Heart right ventricle (tissue), 16 donors: ENCODE data around the gene UGT2B17. TPM values are rescaled to one million over a fixed set of nuclear protein-coding genes. Genes with fewer than 3 reads are reported as not detected.

ENCODE experiments used
- ATAC-seq, 8 donors: fragments of 200-7000 bp; cut with Tn5 transposase; one replicate each; pipeline ENCODE4 v1.9.1; 2020; ENCODE audit warnings: mild to moderate bottlenecking in 8 of 8, moderate library complexity in 8 of 8, moderate number of reproducible peaks in 1 of 8
- DNase-seq, 2 donors: peaks; one replicate each; pipeline ENCODE4 v3.0.0-alpha.2; 2020
- H3K27ac ChIP-seq, 10 donors: fragments of 200-600 bp; sonication (generic) in 2 of 10; one replicate each; pipeline versions ENCODE4 v1.5.0 to v1.8.0; 2020 to 2022; ENCODE audit warnings: mild to moderate bottlenecking in 3 of 10
- H3K27me3 ChIP-seq, 7 donors: fragments of 200-600 bp; one replicate each; pipeline ENCODE4 v1.8.0; 2021 to 2022; ENCODE audit warnings: mild to moderate bottlenecking in 2 of 7
- H3K36me3 ChIP-seq, 9 donors: fragments of 200-600 bp; sonication (generic) in 1 of 9; one replicate each; pipeline versions ENCODE4 v1.5.0 to v1.8.0; 2020 to 2022; ENCODE audit warnings: mild to moderate bottlenecking in 2 of 9
- H3K4me1 ChIP-seq, 9 donors: fragments of 200-600 bp; sonication (generic) in 1 of 9; one replicate each; pipeline versions ENCODE4 v1.5.0 to v1.8.0; 2020 to 2022; ENCODE audit warnings: mild to moderate bottlenecking in 4 of 9
- H3K4me3 ChIP-seq, 10 donors: fragments of 200-600 bp; sonication (generic) in 2 of 10; one replicate each; pipeline versions ENCODE4 v1.5.0 to v1.8.0; 2020 to 2022; ENCODE audit warnings: mild to moderate bottlenecking in 7 of 10, moderate library complexity in 2 of 10
- H3K9me3 ChIP-seq, 11 donors: fragments of 200-600 bp in 10 of 11; sonication (generic) in 2 of 11; one replicate each; pipeline versions ENCODE4 v1.5.0 to v1.8.0; 2013 to 2022; ENCODE audit warnings: mild to moderate bottlenecking in 2 of 11, control low read depth in 1 of 11, moderate library complexity in 1 of 11
- CTCF ChIP-seq, 9 donors: fragments of 200-600 bp; sonication (generic) in 2 of 9; IDR thresholded peaks; one replicate each; pipeline versions ENCODE4 v1.5.0 to v1.8.0; 2021 to 2022; ENCODE audit warnings: antibody characterized with exemption in 9 of 9, mild to moderate bottlenecking in 5 of 9, moderate library complexity in 1 of 9
- WGBS, 2 donors: extraction: QIAGEN DNeasy Blood & Tissue Kit; methylation state at CpG; one replicate each; pipeline ENCODE4 v1.1.7; 2013; ENCODE audit warnings: inconsistent platforms in 1 of 2; 5-methylcytosine and 5-hydroxymethylcytosine counted together
- intact Hi-C, 10 donors: fragments of 100-400 bp; cut with DNase I; formaldehyde crosslinking; loops; one replicate each; pipeline versions ENCODE4 v1.11.1 to v1.14.2; 2022
- polyA plus RNA-seq, 2 donors: library from polyadenylated mRNA; stranded (reverse); fragments of 200-250 nt; gene quantifications; one replicate each; pipeline ENCODE4 v1.2.3, GENCODE V29; 2013
- total RNA-seq, 10 donors: library from RNA; stranded (reverse); fragmentation: NEBNext Ultra II Directional in 3 of 10; extraction: Animal tissue kit (Norgen Biotek cat#: 25700) in 3 of 10; gene quantifications; one replicate each; pipeline versions ENCODE4 v1.2.1 to v1.2.4, GENCODE V29; 2021 to 2023
- donor health status: Arrhythmogenic right ventricular cardiomyopathy.
- donor health status: ischemic (EF 13 %, LVEDD 7.1; RV severe dilation, severe dysfunction).
- donor health status: healthy with polysubstance abuse.
- donor health status: DM: no; HTN: yes; CAD: no.
- donor health status: DM: no; HTN: no; CAD: no.
- donor health status: ischemic (EF 25% LVEDD 6.9; RV normal size, moderate dysfunction).
- donor health status: ischemic (EF 25% LVEDD 5.7; RV mildly dilated, moderate dysfunction).
- donor health status: healthy.
- donor health status: DM: yes; HTN: yes; CAD: no.
- donor health status: Ischemic cardiomyopathy.
- donor health status: ischemic (EF 35%, LVEDD 5.7; RV mildly dilated, moderate dysfunction).
- donor health status: nonischemic (EF 11% LVEDD 7.7; RV severe dilation, severe dysfunction).
- donor health status: DM: yes; HTN: yes; CAD: no.
- donor health status: PGD.
- donor health status: ischemic (EF 29% LVEDD 5.4; RV normal size, mild dysfunction).
- donor health status: nonischemic (EF 23%, LVEDD 6.1; RV moderate dilation, normal function).

The UGT2B17 gene
- total and polyA plus RNA-seq, 12 donors: 0.12 TPM; not detected in 11

- H3K36me3 ChIP-seq: no peaks in the 10 kb centered on the region
- no peak for TF ChIP-seq CTCF (IDR thresholded peaks at IDR 0.05)
- no peak overlapping the region for H3K27ac ChIP-seq
- no peak overlapping the region for H3K4me3 ChIP-seq
- intact Hi-C loops: loop anchor here in 6 of 10 donors (2.0 to 10.0 kb wide), 4 partner anchors 666 to 673 kb away; no protein-coding TSS in a partner anchor
- peaks cover 0 to 7% (median 0%) of the 10 kb centered on the region in 9 donors for H3K4me1 ChIP-seq
- DNase-seq: no peak
- no peaks in the 10 kb centered on the region for H3K9me3 ChIP-seq
- 67 to 80% methylated on average over 4 of the region's 4 CpGs for WGBS, 2 donors
- no peaks in the 10 kb centered on the region for H3K27me3 ChIP-seq
- no peak for ATAC-seq
These were observed 77.1 kb downstream of the UGT2B17 start for GRCh38 chr4:68499021-68499420.

- Histone ChIP-seq H3K4me3 (no peak overlapping the region), H3K4me1 (peaks cover 0 to 7% (median 0%) of the 10 kb centered on the region in 9 donors), H3K9me3 (no peaks in the 10 kb centered on the region), H3K36me3 (no peaks in the 10 kb centered on the region), H3K27ac (no peak overlapping the region), H3K27me3 (no peaks in the 10 kb centered on the region)
- peak; percentile 55 to 90 (median 80) for TF ChIP-seq CTCF (IDR thresholded peaks at IDR 0.05)
- DNase-seq: peak in 1 of 2 donors; percentile 25
- WGBS, 2 donors: 20 to 23% methylated on average over 5 of the region's 5 CpGs
- no peak for ATAC-seq
- intact Hi-C loops: loop anchor here in 6 of 10 donors (2.0 to 10.0 kb wide), 4 partner anchors 666 to 674 kb away; no protein-coding TSS in a partner anchor
These were observed 77.6 kb downstream of the UGT2B17 start for GRCh38 chr4:68498413-68499007.

- Histone ChIP-seq H3K4me3 (no peak overlapping the region), H3K27me3 (no peaks in the 10 kb centered on the region), H3K36me3 (no peaks in the 10 kb centered on the region), H3K4me1 (peaks cover 0 to 7% (median 0%) of the 10 kb centered on the region in 9 donors), H3K27ac (no peak overlapping the region), H3K9me3 (no peaks in the 10 kb centered on the region)
- intact Hi-C loops: loop anchor here in 5 of 10 donors (5.0 to 10.0 kb wide), 3 partner anchors 670 to 678 kb away; no protein-coding TSS in a partner anchor
- ATAC-seq (no peak), DNase-seq (no peak)
- WGBS, 2 donors: 19 to 28% methylated on average over 1 of the region's 1 CpG
- no peak for TF ChIP-seq CTCF (IDR thresholded peaks at IDR 0.05)
These were observed 81.4 kb downstream of the UGT2B17 start for GRCh38 chr4:68494688-68495087.

- H3K27ac ChIP-seq: no peak overlapping the region
- H3K9me3 ChIP-seq: no peaks in the 10 kb centered on the region
- 89 to 93% methylated on average over 6 of the region's 6 CpGs for WGBS, 2 donors
- DNase-seq: no peak
- no peak for TF ChIP-seq CTCF (IDR thresholded peaks at IDR 0.05)
- H3K4me1 ChIP-seq: peaks cover 0 to 7% (median 0%) of the 10 kb centered on the region in 9 donors
- H3K27me3 ChIP-seq: no peaks in the 10 kb centered on the region
- ATAC-seq: no peak
- no peaks in the 10 kb centered on the region for H3K36me3 ChIP-seq
- intact Hi-C loops: loop anchor here in 2 of 10 donors (10.0 kb wide), 1 partner anchor 674 kb away; no protein-coding TSS in a partner anchor
- H3K4me3 ChIP-seq: no peak overlapping the region
These were observed 85.2 kb downstream of the UGT2B17 start for GRCh38 chr4:68490826-68491457.
